ENCODE data around the gene TSPAN18.

Gene TSPAN18

GRCh38 chr11:44872556-44872955 lies 145.8 kb downstream of the TSPAN18 start:
- in situ Hi-C loops (cut with HindIII; ENCODE audit: low sequenced_read_pairs) = no loop called here
- no peak for TF ChIP-seq CTCF (IDR thresholded peaks at IDR 0.05; ENCODE audit: low read depth, low read length)
- DNase-seq (ENCODE audit: low read depth, low spot score) = no peak

GRCh38 chr11:44873537-44873936 lies 146.8 kb downstream of the TSPAN18 start:
- no peak for TF ChIP-seq CTCF (IDR thresholded peaks at IDR 0.05; ENCODE audit: low read depth, low read length)
- in situ Hi-C loops (cut with HindIII; ENCODE audit: low sequenced_read_pairs) = no loop called here
- H3K4me3 ChIP-seq (ENCODE audit: low read depth, low read length) = no peak overlapping the region
- DNase-seq (ENCODE audit: low read depth, low spot score) = no peak

More at GRCh38 chr11:44872556-44872955, 145.8 kb downstream of the TSPAN18 start:
- H3K4me3 ChIP-seq (ENCODE audit: low read depth, low read length) = no peak overlapping the region

- H3K4me3 ChIP-seq (ENCODE audit: low read depth, low read length) = no peak overlapping the region
- in situ Hi-C loops (cut with HindIII; ENCODE audit: low sequenced_read_pairs) = no loop called here
- TF ChIP-seq CTCF (IDR thresholded peaks at IDR 0.05; ENCODE audit: low read depth, low read length) = no peak
- DNase-seq (ENCODE audit: low read depth, low spot score) = no peak
Observed at GRCh38 chr11:44874284-44874683, 147.5 kb downstream of the TSPAN18 start.

GRCh38 chr11:44875037-44875436 lies 148.3 kb downstream of the TSPAN18 start:
- TF ChIP-seq CTCF (IDR thresholded peaks at IDR 0.05; ENCODE audit: low read depth, low read length) = no peak
- in situ Hi-C loops (cut with HindIII; ENCODE audit: low sequenced_read_pairs) = no loop called here
- no peak overlapping the region for H3K4me3 ChIP-seq (ENCODE audit: low read depth, low read length)
- DNase-seq (ENCODE audit: low read depth, low spot score) = no peak

- DNase-seq (ENCODE audit: low read depth, low spot score) = no peak
- H3K4me3 ChIP-seq (ENCODE audit: low read depth, low read length) = no peak overlapping the region
- no peak for TF ChIP-seq CTCF (IDR thresholded peaks at IDR 0.05; ENCODE audit: low read depth, low read length)
- in situ Hi-C loops (cut with HindIII; ENCODE audit: low sequenced_read_pairs) = no loop called here
Observed at GRCh38 chr11:44876194-44876723, 149.5 kb downstream of the TSPAN18 start.

- in situ Hi-C loops (cut with HindIII; ENCODE audit: low sequenced_read_pairs) = no loop called here
- no peak overlapping the region for H3K4me3 ChIP-seq (ENCODE audit: low read depth, low read length)
- no peak for TF ChIP-seq CTCF (IDR thresholded peaks at IDR 0.05; ENCODE audit: low read depth, low read length)
- DNase-seq (ENCODE audit: low read depth, low spot score) = no peak
Observed at GRCh38 chr11:44876906-44877305, 150.1 kb downstream of the TSPAN18 start.
